GM12873 (cell line): ENCODE data around the gene BNIP1.

Experiments used
- CTCF ChIP-seq: IDR thresholded peaks from 2 replicates; pipeline ENCODE4 v1.5.1; 2012; ENCODE audit warnings: low read depth, mild to moderate bottlenecking, moderate library complexity, low read length, control low read depth; ENCODE audit not compliant: insufficient read depth; ENCODE audit errors: missing control alignments

The BNIP1 gene

DNA sequence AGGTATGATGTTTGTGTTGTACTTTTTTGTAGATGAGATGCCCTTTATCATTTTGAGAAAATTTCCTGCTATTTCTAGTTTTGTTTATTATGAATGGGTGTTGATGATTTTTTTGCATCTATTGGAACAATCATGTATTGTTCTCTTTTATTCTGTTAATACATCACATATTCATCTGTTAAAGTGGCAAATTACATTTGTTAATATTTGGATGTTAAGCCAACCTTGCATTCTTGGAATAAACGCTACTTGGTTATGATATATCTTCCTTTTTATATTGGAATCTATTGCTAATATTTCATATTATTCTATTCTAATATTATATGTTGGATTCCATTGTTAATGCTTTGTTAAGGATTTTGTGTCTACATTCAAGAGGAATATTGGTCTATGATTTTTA is 24.6 kb upstream of the BNIP1 start:
- no peak for TF ChIP-seq CTCF

- TF ChIP-seq CTCF, result no peak
These were observed 20.9 kb upstream of the BNIP1 start for GRCh38 chr5:173123416-173123815.

DNA sequence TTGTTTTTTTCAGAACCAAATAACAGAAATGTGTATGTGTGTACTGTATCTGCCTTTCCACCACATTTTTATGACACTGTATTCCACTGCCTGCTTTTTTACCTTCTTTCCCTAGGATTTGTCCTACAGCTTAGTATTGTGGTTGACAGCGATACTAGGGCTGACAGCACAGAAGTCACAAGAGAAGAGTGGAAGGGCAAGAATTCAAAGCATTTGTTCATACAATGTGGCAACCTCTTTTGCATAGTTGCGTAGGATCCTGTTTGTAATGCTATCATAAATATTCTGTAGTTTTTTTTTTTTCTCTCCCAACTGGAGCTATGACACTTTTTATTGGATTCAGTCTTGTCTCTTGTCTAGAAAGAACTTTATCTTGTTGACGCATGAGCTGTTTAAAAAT is 5.6 kb upstream of the BNIP1 start:
- TF ChIP-seq CTCF, result no peak

GRCh38 chr5:173139631-173140030 is 4.7 kb upstream of the BNIP1 start:
- no peak for TF ChIP-seq CTCF

- no peak for TF ChIP-seq CTCF
These were observed 3.6 kb upstream of the BNIP1 start for GRCh38 chr5:173140769-173141168.

DNA sequence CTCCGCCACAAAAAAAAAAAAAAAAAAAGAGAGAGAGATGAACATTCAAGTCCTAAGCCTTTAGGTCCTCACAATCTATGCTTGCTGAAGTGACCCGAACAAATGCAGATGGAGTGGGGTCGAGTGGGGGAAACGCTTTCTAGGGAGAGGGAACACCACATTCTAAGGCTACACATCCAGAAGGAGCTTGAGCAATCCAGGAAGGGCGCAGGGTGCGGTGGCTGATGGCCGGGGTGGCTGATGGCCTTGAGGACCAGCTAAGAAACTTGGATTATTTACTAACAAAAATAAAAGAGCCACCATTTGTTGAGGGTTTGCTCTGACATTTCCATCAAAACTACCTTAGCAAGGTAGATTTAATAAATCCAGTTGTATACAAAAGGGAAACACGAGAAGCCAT is 764 bp upstream of the BNIP1 start:
- no peak for TF ChIP-seq CTCF

- no peak for TF ChIP-seq CTCF
These were observed 4.0 kb downstream of the BNIP1 start for GRCh38 chr5:173148354-173148753.

DNA sequence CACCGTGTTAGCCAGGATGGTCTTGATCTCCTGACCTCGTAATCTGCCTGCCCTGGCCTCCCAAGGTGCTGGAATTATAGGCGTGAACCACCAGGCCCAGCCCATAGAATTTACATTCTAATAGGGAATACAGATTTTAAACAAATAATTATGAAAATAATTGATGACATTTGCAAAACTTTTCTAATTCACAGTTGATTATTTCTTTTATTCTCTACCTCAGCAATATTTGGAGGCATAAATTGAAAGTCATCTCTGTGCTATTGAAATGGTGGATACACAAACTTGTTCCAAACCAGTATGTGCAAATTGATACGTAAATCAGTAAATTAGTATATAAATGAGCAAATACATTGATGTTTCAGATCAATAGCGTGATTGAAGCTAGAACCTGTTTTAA is 8.2 kb downstream of the BNIP1 start:
- TF ChIP-seq CTCF, result no peak
